ENCODE results near the gene NTN1.

The NTN1 gene

DNA sequence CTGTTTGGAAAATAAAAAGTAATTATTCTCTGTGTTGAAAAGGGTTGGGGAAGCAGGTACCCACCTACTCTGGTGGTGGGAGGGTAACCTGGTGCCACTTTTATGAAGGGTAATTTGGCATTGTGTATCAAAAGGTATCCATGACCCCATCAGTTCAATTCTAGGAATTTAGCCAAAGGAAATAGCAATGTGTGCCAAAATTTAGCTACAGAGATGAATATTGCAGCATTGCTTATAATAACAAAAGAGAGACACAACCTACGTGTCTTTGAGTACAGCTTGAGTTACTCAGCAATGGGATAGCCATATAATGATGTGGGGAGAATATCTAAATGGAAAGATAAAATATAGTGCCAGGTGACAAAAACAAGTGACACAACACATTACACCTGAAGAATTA lies 170.7 kb downstream of the NTN1 start:
- no peak for DNase-seq (ENCODE audit: low read depth in 2 of 2)

DNA sequence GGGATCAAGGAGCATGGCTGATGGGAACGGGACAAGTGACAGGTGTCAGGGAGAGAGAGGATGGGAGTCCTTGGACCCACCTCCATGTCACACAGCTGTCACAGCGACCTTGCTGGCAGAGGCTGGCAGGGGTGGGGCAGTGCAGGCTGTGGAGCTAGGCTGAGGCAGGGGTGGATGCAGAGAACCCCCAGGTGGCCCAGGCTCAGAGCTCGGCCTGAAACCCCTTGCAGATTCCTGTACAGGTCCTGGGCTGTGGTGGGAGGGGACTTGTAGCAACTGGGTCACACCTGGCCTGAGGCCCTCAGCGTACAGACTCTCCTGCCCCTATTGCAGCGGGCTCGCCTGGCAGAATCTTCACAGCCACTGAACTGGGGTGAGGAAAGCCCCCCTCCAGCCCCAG lies 174.1 kb downstream of the NTN1 start:
- no peak for DNase-seq (ENCODE audit: low read depth in 2 of 2)

DNA sequence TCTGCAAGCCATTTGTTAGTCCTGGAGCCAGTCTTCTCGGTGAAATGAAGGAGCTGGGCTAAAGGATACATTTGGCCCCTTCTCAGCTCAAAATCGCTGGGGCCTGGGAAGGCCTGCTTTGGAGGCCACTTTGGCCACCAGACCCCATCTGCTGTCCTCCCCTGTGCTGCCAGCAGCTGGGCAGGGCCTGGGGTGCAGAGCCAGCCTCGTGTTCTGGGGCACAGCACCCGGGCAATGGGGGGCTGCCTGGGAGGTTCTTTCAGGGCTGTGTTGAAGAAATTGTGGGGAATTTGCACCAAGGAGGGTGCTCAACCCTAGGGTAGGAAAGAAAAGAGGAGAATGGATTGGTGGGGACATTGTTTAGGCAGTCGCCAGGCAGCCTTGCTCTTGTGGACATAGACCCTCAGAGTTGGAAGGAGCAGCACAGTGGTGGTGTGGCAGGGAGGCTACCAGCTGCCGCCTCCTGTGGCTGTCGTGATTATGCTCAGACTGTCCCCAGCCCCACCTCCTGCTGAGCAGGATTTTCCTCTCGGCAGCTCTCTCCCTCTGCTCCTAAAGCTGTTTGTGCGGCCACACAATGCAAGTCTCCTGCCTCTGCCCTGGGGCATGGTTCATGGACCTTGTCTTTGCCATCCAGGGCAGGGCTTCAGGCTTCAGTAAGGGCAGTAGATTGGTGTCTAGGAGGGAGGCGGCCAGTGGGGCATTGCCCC lies 174.8 kb downstream of the NTN1 start:
- DNase-seq (ENCODE audit: low read depth in 2 of 2): no peak

DNA sequence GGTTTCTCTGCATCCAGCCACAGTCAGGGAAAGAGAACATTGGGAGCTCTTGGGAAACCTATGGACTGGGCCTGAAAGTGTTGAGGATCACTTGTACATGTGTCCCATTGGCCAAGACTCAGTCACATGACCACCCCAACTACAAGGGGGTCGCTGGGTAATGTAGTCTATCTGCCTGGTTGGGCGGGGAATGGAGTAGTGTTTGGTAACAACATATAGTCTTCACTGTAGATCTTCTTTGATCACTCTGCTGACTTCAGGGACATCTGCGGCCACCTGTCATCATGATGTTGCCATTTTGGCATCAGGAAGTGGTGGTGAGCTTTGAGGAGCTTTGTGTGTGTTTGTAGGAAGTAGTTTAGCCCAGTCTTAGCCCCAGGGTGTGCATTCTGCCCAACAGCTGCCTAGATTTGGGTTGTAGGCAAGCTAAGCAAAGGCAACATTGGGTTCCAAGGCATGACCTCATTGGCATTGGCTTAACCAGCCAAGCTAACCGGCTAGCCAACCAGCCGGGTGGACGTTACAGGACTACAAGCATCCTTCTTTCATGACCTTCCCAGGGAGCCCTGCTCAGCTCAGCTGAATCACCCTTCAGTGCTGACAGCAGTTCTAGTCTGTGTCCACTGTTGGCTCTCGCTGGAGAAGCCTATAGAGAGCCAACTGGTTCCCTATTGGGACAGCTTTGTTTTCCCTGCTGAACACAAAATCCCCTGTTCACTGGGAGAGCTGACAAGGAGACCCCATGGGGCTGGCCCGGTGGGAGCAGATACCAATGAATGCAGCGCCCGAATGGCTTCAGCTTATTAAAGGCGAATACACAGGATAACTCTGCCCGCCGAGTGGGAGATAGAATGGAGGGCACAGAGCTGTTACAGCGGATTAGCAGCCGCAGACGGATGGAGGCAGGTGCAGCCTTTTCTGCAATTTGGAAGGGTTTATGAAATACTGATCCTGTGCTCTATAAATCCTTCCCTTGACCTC lies 178.6 kb downstream of the NTN1 start:
- DNase-seq (ENCODE audit: low read depth in 2 of 2): no peak

DNA sequence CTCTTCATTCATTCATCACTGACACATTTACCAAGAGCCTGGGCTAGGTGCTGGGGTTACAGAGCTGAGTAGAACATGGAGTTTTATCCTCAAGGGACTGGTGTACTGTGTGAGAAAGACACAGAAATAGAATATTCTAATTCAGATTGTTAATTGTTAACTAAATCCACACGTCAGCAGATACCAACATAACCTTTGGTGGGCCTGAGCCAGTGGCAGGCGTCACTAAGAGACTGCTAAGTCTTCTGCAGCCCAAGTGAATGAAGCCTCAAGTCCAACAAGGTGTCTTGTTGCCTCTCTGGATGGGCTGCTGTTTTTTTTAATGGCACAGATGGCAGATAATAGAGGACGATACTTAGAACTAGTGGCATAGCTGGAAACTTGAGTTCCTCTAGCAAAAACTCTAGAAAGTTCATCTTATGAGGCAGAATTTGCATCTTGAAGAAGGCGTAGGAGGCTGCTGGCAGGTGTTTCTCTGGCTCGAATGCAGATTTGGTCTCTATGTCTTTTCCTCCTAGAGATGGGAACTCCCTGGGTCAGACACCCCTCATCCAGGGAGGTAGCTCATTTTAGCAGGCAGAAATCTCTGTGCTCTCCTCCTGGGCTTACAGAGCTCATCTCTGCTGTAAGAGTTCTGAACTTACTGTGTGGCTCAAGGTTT lies 179.5 kb downstream of the NTN1 start:
- no peak for DNase-seq (ENCODE audit: low read depth in 2 of 2)

DNA sequence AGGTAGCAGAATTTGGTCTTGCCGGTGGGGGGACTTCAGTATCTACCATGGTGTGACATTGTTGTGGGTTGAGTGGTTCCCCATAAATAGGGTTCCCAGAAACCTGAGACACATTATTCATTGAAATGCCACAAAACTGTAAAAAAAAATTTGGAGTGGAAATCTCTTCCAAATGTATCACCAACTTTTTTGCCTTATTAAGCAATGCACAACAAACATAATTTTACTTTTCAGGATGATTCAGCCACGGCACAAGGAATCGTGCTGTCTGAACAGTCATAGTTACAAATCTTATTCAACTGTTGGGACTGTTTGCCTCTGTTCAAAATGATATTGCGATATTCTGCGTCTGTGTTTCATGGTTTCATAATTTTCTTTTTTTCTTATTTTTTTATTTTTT lies 181.2 kb downstream of the NTN1 start:
- no peak for DNase-seq (ENCODE audit: low read depth in 2 of 2)

DNA sequence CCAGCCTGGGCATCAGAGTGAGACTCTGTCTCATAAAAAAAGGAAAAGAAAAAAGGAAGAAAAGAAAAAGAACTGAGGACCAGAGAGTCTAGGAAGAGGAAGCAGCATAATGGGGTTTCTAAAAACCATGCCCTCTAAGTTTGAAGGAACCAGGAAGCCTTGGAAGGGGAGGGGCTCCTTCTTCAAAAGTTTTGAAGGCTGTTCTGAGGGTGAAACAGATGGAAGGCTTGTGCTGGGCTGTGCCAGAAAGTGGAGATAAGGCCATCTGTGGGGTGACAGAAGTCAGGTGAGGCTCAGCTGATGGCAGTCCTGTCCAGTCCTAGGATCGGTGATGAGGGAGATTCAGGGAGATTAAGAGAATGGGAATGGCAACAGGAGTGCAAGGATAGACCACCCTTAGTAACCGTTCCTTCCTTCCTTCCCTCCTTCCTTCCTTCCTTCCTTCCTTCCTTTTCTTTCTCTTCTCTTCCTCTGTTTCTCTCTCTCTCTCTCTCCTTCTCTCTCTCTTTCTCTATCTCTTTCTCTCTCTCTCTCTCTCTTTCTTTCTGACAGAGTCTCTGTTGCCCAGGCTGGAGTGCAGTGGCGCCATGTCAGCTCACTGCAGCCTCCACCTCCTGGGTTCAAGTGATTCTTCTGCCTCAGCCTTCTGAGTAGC lies 182.6 kb downstream of the NTN1 start:
- DNase-seq (ENCODE audit: low read depth in 2 of 2): no peak

DNA sequence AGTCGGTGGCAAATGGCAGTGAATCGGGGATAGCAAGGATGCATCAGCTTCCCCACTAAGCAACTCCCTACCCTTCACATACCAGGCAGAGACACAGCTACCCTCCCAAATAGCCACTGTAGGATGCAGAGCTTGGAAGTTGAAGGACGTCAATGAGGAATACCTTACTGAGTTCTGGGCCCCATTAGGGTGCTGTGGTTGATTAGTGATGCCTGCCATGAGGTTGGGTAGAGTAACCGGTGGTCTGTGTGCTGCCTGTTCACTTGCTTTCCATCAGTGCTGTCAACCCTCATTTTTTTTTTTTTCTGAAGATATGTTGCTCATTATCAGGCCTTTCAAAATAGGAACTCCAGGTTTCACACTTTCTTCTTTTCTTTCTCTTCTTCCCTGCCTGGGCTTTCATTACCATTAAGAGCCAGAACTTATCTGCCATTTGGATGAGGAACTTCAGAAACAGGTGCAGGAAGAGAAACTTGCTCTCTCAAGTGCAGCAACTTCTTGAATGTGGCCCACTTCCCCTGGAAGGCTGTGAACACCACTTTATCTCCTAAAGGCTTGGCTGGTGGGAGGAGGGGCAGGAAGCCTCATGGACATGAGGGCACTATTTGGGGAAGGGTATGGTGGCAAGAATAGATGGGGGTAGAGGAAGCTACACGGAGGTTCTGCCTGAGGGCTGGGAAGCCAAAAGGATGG lies 183.5 kb downstream of the NTN1 start:
- DNase-seq (ENCODE audit: low read depth in 2 of 2): no peak

DNA sequence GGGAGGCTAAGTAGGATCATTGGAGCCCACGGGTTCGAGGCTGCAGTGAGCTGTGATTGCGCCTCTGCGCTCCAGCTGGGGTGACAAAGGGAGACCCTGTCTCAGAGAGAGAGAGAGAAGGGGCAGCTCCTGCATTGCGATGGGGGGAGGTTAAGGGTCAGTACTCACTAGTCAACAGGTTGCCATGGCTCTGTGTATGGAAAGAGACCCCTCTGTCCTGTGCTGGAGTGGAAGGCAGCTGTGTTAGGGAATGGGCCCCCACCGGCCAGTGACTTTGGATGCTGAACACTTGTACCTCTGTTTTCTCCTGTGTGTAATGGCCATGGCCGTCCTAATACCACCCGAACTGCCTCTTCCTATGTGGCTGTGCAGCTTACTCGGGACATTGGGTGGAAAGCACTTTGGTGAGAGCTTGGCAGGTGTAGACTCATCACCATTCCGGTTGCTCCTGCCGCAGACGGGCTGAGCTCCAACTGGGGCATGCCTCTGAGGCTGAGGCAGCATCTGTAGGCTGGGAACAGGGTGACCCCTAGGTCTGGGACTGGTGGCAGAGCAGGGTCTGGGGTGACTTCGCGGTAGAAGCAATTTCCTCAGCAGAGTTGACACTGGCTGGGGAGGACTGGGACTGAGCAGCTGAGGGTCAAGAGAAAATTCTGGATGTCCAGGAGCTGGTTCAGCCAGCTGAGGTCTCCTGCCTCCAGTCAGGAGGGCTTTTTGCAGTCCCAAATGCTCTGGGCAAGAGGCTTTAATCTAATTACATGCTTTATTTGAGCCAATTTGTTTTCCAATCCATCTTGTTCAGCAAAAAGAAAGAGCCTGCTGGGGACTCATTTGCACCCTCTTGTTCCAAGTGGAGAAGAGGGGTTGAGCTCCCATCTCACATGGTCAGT lies 184.5 kb downstream of the NTN1 start:
- DNase-seq (ENCODE audit: low read depth in 2 of 2): no peak

DNA sequence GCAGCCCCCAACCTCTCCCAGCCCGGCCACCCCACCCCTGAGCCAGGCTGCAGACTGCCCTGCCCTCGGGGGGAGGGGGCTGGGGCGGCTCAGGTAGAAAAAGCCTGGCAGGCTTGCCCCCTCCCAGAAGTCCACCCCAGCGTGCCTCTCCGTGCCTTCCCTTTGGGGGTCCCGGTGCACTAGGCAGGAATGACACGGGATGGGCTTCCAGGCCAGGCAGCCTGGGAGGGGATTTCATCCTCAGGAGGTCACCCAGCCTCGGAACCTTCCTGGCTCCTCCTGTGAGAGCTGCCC lies 185.0 kb downstream of the NTN1 start:
- no peak for DNase-seq (ENCODE audit: low read depth in 2 of 2)

DNA sequence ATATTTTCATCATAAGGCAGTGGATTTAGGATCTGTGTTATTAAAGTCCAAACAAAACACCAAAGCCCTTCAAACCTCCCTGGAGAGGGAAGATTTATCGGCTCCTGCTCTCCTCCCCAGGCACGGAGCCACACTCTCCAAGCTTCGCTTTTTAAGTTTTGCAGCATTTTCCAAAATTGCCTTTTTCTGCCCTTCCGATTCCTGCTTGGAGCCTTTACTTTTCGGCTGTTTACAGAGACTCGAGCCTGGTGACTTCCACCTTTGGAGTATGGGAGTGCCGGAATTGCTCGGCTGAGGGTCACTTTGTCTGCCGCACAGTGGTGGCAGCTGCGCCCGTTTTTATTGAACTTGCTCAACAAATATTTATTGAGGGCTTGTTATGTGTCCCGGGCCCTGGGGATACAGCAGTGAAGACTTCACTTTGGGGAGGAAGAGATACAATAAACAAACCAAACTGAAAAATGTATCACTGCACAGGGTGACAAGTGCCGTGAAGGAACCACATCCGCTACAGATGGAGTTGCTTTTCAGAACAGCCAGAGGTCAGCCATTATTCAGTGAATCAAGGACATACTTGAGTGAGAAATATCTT lies 185.5 kb downstream of the NTN1 start:
- DNase-seq (ENCODE audit: low read depth in 2 of 2): no peak

DNA sequence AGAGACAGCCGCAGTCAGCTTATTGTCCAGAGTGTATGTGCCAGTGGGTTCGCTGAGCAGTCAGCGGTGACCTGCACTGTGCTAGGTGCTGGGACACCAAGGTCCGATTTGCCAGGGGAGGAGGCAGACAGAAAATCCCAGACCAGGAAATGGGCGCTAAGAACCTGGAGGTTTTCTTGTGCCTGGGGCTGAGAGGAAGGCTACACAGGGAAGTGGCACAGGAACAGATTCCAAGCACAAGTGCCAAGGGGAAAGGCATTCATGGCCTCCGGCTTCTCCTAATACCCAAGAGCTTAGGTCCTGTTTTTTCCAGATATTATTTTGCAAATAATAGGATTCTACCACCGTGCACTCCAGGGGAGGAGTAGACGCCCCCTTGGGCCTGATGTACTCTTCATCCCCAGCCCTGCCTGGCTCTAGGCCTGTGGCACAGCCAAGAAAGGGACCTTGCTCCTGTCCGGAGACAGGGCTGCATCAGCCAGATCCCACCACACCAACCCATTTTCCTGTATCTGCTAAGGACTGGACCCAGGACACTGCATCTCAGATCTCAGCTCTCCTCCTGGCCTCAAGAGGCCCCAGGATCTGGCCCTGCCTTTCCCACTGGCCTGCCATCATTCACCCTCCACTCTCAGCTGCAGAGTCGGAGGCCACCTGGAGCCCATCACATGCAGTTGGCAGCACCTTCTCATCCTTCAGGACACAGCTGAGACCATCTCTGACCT lies 187.2 kb downstream of the NTN1 start:
- DNase-seq (ENCODE audit: low read depth in 2 of 2): no peak

DNA sequence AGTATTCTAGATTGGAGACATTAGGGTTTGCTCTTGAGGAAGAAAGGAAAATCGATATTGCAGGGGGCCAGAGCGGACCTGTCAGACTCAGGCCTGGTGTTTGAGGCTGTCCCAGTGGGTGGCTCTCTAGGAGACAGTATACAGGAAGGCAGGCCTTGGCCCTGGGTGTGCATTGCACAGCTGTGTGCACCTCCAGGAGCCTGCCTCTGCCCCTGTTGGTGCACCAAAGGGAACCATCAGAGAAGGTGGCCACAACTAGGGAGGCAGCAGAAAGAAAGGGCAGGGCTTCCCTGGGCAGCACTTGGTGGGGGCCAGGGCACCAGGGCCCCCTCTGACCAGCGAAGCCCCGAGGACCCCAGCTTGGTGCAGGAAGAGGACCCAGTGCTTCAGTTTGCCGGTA lies 188.0 kb downstream of the NTN1 start:
- DNase-seq (ENCODE audit: low read depth in 2 of 2): no peak

DNA sequence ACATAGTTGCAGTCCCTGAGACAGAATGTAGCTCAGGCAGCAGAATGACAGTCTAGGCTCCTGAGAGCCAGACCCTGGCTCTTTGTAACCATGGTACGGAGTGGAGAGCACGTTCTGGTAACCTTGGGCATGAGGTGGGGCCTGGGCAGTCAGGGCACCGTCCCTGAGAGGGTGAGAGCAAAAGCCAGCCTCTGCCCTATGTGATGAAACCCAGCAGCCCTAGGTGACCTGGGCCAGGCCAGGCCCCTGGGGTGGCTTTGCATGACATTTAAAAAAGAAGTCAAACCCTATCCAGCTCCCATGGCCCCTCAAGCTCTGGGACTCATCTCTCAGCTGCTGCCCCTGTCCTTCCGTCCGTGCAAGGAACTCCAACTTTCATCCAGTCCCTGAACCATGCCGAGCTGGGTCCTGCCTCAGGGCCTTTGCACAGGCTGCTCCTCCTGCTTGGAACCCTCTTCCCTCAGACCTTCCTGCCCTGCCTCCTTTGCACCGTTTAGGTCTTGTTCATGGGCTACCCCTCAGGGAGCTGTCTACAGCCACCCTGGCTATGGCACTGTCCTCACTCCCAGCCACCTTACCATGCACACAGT lies 188.6 kb downstream of the NTN1 start:
- DNase-seq (ENCODE audit: low read depth in 2 of 2): no peak

DNA sequence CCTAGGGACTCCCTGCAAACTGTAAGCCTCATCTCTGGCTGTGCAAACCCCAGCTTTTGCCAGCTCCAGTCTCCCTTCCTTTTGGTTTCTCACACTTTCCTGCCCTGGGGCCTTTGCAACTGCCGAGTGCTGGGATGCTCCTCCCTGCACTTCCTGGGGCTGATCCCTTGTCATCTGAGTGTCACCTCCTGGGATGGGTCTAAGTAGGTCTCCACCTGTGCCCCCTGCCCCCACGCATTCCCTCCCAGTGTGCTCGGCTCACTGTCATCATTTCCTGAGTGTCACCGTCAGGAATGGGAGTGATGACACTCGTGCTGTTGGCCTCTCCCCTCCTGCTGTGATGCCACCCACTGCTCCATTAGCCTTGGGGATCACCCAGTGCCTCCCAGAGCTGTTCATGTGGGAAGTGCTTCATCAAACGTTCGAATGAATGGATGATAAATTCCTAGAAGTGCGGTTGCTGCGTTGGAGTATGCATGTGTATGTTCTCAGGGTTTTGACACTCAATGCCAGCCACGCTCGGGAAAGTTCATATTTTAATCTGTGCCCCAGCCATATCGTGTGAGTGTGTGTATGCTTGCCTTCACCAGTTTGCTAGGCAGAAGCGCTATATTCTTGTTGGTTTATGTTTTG lies 189.9 kb downstream of the NTN1 start:
- no peak for DNase-seq (ENCODE audit: low read depth in 2 of 2)

DNA sequence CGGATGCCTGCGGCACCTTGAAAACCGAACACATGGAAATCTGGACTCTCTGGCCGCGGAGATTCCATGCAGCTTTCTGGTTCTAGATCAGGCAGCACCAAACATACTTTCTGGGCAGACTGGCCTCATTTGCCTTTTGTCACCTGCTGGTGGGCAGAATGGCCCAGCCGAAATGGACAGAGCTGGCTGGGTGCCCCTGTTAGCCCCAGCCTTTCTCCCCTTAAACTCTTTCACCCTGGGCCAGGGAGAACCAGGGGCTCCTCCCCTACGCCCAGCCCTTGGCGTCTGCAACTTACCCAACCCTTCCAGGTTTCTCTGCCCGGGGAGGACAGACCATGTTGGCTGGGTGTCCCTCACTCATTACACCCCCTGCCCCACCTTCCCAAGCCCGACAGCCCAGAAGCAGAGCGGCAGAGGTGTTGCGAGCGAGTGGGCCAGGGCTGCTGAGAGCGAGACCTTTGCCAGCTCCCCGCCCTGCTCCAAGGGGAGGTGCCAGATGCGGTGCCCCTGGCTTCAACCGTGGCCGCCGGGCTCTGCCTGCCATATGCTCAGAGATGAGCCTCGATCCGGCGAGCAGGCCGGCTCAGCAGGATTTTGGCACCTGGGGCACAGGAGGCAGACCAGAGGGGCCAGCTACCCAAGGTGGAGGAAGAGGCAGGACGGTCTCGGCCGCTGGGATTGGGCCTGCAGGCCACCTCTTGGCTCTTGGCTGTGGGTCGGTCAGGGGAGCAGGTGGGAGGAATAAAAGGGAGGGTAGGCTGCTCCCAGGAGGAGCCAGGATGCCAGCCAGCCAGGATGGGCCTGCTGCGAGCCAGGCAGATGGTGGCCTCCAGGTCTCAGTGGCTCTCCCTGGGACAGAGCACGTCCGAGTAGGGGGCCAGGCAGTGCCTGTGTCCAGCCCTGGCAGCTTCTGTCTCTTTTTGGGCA lies 191.3 kb downstream of the NTN1 start:
- no peak for DNase-seq (ENCODE audit: low read depth in 2 of 2)

DNA sequence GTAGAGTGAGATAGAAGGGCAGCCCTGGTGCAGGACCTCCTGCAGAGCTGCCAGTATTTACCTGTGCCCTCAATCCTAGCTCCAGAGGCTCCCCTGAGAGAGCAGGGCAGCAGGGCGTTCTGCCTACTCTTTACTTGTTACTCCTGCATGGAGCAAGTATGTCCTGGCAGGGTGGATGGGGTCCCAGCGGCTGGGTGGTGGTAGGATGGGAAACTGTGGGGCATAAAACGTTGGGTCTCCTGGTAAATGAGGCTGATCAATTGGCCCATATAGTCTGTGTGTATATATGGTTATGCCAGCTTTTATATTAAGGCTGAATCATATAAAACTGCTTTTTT lies 192.0 kb downstream of the NTN1 start:
- DNase-seq (ENCODE audit: low read depth in 2 of 2): no peak

DNA sequence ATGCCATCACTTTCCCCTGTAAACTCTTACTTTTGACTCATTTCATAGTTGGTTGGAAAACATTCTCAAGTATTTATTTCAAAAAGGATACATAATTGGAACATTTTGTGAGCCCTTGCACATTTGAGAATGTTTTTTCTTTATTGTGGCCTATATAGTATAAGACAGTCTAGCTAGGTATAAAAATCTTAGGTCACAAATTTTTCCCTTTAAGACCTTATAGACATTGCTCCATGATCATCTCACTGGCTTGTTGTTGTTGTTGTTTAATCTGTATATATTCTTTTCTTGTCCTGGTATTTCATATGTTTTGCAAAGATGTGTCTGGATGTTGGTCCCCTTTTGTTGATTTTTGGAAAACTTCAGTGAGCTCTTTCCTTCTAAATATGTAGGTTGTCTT lies 194.2 kb downstream of the NTN1 start:
- no peak for DNase-seq (ENCODE audit: low read depth in 2 of 2)
